Testis (tissue), 3 donors: ENCODE results near the gene GSAP. TPM values are rescaled to one million over a fixed set of nuclear protein-coding genes. Genes with fewer than 3 reads are reported as not detected.

Experiments used
- DNase-seq: peaks from one replicate; pipeline ENCODE4 v3.0.0-alpha.2; 2019
- H3K27ac ChIP-seq, 2 donors: fragments of 200-600 bp; sonication (generic); one replicate each; pipeline ENCODE4 v1.5.1; 2019
- H3K27me3 ChIP-seq: fragments of 200-600 bp; sonication (generic); one replicate; pipeline ENCODE4 v1.5.1; 2019
- H3K36me3 ChIP-seq: fragments of 200-600 bp; sonication (generic); one replicate; pipeline ENCODE4 v1.5.1; 2017; ENCODE audit warnings: low read depth; ENCODE audit errors: missing control alignments
- H3K4me1 ChIP-seq: fragments of 200-600 bp; sonication (generic); one replicate; pipeline ENCODE4 v1.5.1; 2019
- H3K4me3 ChIP-seq, 2 donors: fragments of 200-600 bp; sonication (generic); one replicate each; pipeline ENCODE4 v1.5.1; 2017 to 2019
- H3K9me3 ChIP-seq: fragments of 200-600 bp; sonication (generic); one replicate; pipeline ENCODE4 v1.5.1; 2017
- POLR2A ChIP-seq: fragments of 450-650 bp; IDR thresholded peaks from one replicate; pipeline ENCODE4 v1.6.1; 2017; ENCODE audit warnings: antibody characterized with exemption, mild to moderate bottlenecking, moderate library complexity
- WGBS, 2 donors: methylation state at CpG; one replicate each; pipeline ENCODE4 v1.1.5; 2018; 5-methylcytosine and 5-hydroxymethylcytosine counted together
- intact Hi-C: fragments of 100-400 bp; cut with DNase I; formaldehyde crosslinking; loops from one replicate; pipeline ENCODE4 v1.15.1; 2023; ENCODE audit warnings: low total_unique reads
- polyA plus RNA-seq: library from polyadenylated mRNA; stranded (reverse); fragments of 350-450 nt; fragmentation: Illumina TruSeq; extraction: RNeasy Lipid Tissue Mini Kit (QIAGEN cat#74804); gene quantifications from one replicate; pipeline ENCODE4 v1.2.3, GENCODE V29; 2014; ENCODE audit warnings: low read depth, low replicate concordance; ENCODE audit not compliant: insufficient read depth
- total RNA-seq, 2 donors: library from RNA; depleted of rRNA; stranded (reverse); fragments of >200 nt; gene quantifications; one replicate each; pipeline ENCODE4 v1.2.3, GENCODE V29; 2016
- TF ChIP-seq, protein P1 (sequence below), 3 experiments: fragments of 450-650 bp in 2 of 3; fragments of 200-600 bp in 1 of 3; sonication (generic) in 1 of 3; IDR thresholded peaks; one replicate each; pipeline ENCODE4 v1.5.1; 2016 to 2019; ENCODE audit warnings: antibody characterized with exemption in 3 of 3, mild to moderate bottlenecking in 2 of 3, moderate library complexity in 1 of 3

The GSAP gene
- total and polyA plus RNA-seq, 3 donors from 2014 or later, result 6.0 to 16.2 (median 14.6) TPM

DNA sequence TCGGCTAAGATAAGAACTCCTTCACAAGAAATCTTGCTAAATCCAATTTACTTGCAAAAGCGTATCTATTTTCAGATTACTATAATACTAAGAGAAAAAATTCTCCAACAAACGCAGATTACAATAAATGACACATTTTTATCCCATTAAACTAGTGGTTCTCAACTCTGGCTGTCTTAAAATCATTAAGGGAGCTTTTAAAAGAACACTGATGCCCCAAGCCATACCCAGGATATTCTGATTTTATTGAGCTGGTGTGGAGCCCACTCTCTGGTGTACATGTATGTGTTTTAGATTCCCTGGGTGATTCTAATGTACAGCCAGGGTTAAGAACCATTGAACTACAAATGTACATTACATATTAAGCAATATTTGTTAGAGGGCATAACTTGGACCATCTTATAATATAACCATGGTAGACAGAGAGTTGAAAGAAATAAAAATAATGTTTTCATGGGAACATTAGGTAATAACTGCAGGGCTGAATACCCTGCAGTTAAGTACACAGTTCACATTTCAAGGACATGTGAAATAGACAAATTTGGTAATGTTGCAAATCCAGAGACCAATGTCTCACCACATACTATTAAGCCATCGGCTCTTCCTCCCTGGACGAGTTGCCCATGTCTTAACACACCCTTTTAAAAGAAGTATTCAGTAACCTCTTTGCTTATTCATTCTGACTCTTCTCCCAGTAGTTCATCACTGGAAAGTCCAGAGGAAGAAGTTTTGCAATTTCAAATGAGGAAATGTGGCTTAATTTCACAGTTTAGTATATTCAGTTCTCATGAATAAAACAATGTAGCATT, 6.2 kb downstream of the GSAP start:
- DNase-seq, result no peak
- H3K27me3 ChIP-seq, result no peaks in the 10 kb centered on the region
- no peaks in the 10 kb centered on the region for H3K36me3 ChIP-seq
- no peaks in the 10 kb centered on the region for H3K4me1 ChIP-seq
- intact Hi-C loops, result no loop called here
- 47 to 53% methylated on average over 5 of the region's 5 CpGs for WGBS, 2 donors
- H3K27ac ChIP-seq, result no peak overlapping the region
- no peaks in the 10 kb centered on the region for H3K9me3 ChIP-seq
- TF ChIP-seq, protein P1, sequence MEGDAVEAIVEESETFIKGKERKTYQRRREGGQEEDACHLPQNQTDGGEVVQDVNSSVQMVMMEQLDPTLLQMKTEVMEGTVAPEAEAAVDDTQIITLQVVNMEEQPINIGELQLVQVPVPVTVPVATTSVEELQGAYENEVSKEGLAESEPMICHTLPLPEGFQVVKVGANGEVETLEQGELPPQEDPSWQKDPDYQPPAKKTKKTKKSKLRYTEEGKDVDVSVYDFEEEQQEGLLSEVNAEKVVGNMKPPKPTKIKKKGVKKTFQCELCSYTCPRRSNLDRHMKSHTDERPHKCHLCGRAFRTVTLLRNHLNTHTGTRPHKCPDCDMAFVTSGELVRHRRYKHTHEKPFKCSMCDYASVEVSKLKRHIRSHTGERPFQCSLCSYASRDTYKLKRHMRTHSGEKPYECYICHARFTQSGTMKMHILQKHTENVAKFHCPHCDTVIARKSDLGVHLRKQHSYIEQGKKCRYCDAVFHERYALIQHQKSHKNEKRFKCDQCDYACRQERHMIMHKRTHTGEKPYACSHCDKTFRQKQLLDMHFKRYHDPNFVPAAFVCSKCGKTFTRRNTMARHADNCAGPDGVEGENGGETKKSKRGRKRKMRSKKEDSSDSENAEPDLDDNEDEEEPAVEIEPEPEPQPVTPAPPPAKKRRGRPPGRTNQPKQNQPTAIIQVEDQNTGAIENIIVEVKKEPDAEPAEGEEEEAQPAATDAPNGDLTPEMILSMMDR (IDR thresholded peaks at IDR 0.05), result no peak
- TF ChIP-seq POLR2A, result no peak
- no peak overlapping the region for H3K4me3 ChIP-seq

DNA sequence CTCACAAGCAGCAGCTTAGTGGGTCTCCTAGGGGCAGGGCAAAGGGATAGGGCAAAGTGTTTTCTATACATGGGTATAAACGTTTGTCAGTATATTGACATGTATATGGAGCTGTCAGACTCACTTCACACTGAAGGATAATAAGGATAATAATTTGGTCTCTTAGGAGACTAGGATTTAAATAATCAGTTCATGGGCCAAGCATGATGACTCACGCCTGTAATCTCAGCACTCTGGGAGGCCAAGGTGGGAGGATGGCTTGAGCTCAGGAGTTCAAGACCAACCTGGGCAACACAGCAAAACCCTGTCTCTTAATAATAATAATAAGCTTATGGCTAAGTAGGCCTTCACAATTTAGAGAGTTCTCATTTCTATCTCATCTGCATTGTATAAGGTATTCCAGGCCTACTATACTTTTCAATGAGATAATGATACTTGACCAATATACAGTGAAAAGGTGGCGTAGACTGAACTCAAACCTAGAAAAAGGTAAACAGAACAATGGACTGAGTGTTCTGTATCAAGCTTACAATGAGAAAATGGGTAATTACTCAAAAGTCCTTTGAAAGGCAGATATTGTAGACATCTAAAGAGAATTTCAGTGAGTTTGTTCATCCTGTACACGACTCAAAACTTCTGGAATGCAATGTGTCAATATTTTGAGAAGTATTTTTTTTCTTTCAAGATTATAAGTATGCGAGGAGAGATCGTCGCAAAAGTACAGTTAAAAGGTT, 7.0 kb downstream of the GSAP start:
- Histone ChIP-seq H3K36me3 (no peaks in the 10 kb centered on the region), H3K27ac (no peak overlapping the region), H3K27me3 (no peaks in the 10 kb centered on the region), H3K4me1 (no peaks in the 10 kb centered on the region), H3K4me3 (no peak overlapping the region), H3K9me3 (no peaks in the 10 kb centered on the region)
- DNase-seq, result no peak
- WGBS, 2 donors, result 62 to 70% methylated on average over 7 of the region's 7 CpGs
- TF ChIP-seq POLR2A, result no peak
- TF ChIP-seq, protein P1 (IDR thresholded peaks at IDR 0.05), result no peak
- intact Hi-C loops, result no loop called here

DNA sequence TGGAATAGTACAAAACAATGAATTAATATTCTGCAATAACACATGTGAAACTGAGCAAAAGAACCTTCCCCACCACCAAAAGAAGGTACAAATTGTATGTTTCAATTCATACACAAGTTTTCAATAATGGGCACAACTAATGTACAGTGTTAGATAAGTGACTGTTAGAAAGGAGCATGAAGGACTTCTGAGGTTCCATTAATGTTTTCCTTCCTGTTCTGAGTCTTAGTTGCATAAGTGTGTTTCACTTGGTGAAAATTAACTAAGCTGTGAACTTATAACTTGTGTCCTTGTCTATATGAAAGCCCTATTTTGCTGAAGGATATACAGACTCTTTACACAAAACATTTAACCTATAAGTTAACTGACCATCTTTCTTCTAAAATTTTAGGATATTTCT, 8.2 kb downstream of the GSAP start:
- DNase-seq, result no peak
- intact Hi-C loops, result no loop called here
- no peaks in the 10 kb centered on the region for H3K27me3 ChIP-seq
- no peak for TF ChIP-seq POLR2A
- TF ChIP-seq, protein P1 (IDR thresholded peaks at IDR 0.05), result no peak
- no peaks in the 10 kb centered on the region for H3K9me3 ChIP-seq
- no peak overlapping the region for H3K27ac ChIP-seq
- H3K36me3 ChIP-seq, result no peaks in the 10 kb centered on the region
- H3K4me1 ChIP-seq, result no peaks in the 10 kb centered on the region
- no peak overlapping the region for H3K4me3 ChIP-seq

DNA sequence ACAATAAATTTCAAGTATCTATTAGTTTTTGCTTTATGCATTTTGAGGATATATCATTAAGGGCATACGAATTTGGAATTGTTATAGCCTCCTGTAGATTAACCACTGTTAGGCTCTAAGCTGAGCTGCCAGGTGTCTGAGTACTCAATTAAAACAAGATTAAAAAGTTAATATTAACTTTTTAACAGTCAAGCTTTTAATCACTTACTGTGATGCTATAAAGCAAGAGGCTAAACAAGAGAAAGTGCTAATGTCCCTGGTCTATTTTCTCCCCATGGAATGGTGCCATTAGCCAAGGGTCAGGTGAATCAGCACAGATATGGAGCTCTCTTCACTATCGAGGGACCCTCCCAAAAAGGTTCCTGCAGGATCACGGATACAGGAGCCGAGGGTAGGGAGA, 9.7 kb downstream of the GSAP start:
- intact Hi-C loops, result no loop called here
- no peak overlapping the region for H3K27ac ChIP-seq
- no peaks in the 10 kb centered on the region for H3K9me3 ChIP-seq
- no peak for TF ChIP-seq POLR2A
- TF ChIP-seq, protein P1 (IDR thresholded peaks at IDR 0.05), result no peak
- H3K4me3 ChIP-seq, result no peak overlapping the region
- no peaks in the 10 kb centered on the region for H3K4me1 ChIP-seq
- H3K36me3 ChIP-seq, result no peaks in the 10 kb centered on the region
- WGBS, 2 donors, result 83 to 87% methylated on average over 4 of the region's 4 CpGs
- DNase-seq, result no peak
- H3K27me3 ChIP-seq, result no peaks in the 10 kb centered on the region
